WTC11 (cell line): Measurements from ENCODE around the gene HSD17B3. TPM values are rescaled to one million over a fixed set of nuclear protein-coding genes. Genes with fewer than 3 reads are reported as not detected.
"Not testable (repeated sequence)": the region's sequence is repeated elsewhere in the genome, so short reads cannot be mapped to it uniquely, and the experiment has no call there.

Experiments used
- ATAC-seq: fragments of 200-7000 bp; cut with Tn5 transposase; 2 replicates; pipeline ENCODE4 v1.10.0; 2021; ENCODE audit warnings: mild to moderate bottlenecking, moderate library complexity
- CTCF ChIA-PET: fragments of 300-600 bp; sonication (Branson Sonifier 250); formaldehyde crosslinking; loops from one replicate; lab custom pipeline; 2021; ENCODE audit warnings: antibody characterized with exemption; lab: Charles Lee
- POLR2A ChIA-PET: fragments of 350-600 bp; sonication (Branson Sonifier 250); formaldehyde crosslinking; loops from one replicate; lab custom pipeline; 2021; ENCODE audit warnings: antibody characterized with exemption; lab: Charles Lee
- DNase-seq: peaks from one replicate; pipeline ENCODE4 v3.0.0; 2021; ENCODE audit warnings: low spot score
- H3K27ac Mint-ChIP-seq: 2 replicates; pipeline ENCODE4 v1.8.0; 2021; ENCODE audit warnings: mixed read lengths
- H3K27me3 Mint-ChIP-seq: 2 replicates; pipeline ENCODE4 v1.8.0; 2021; ENCODE audit warnings: low read depth, mild to moderate bottlenecking, moderate library complexity, mixed read lengths
- H3K36me3 Mint-ChIP-seq: 2 replicates; pipeline ENCODE4 v1.8.0; 2021; ENCODE audit warnings: mixed read lengths
- H3K4me1 Mint-ChIP-seq: 2 replicates; pipeline ENCODE4 v1.8.0; 2022; ENCODE audit warnings: mixed read lengths
- H3K4me3 Mint-ChIP-seq: 2 replicates; pipeline ENCODE4 v1.8.0; 2021; ENCODE audit warnings: mild to moderate bottlenecking, moderate library complexity, mixed read lengths
- H3K9me3 Mint-ChIP-seq: 2 replicates; pipeline ENCODE4 v1.8.0; 2021; ENCODE audit warnings: mixed read lengths
- AR ChIP-seq: fragments of 250-450 bp; sonication (Bioruptor Pico); IDR thresholded peaks from 2 replicates; pipeline ENCODE4 v1.9.0; 2021; ENCODE audit warnings: mild to moderate bottlenecking
- CBFB ChIP-seq: sonication (generic); formaldehyde crosslinking; IDR thresholded peaks from 2 replicates; pipeline ENCODE4 v1.8.1; 2022; ENCODE audit warnings: mild to moderate bottlenecking, low read depth, missing genetic modification reagents
- CREB1 ChIP-seq: sonication (generic); formaldehyde crosslinking; IDR thresholded peaks from 2 replicates; pipeline ENCODE4 v1.8.0; 2023; ENCODE audit warnings: mild to moderate bottlenecking, missing genetic modification reagents
- CTCF ChIP-seq: fragments of 200-600 bp; IDR thresholded peaks from 2 replicates; pipeline ENCODE4 v1.8.0; 2022; ENCODE audit warnings: antibody characterized with exemption
- E2F4 ChIP-seq: sonication (generic); formaldehyde crosslinking; IDR thresholded peaks from 2 replicates; pipeline ENCODE4 v1.8.1; 2022; ENCODE audit warnings: low read depth, mild to moderate bottlenecking, moderate library complexity, missing genetic modification reagents, borderline replicate concordance
- ESRRA ChIP-seq: sonication (generic); formaldehyde crosslinking; IDR thresholded peaks from 2 replicates; pipeline ENCODE4 v1.8.1; 2022; ENCODE audit warnings: mild to moderate bottlenecking, missing genetic modification reagents, borderline replicate concordance
- FOXP1 ChIP-seq: sonication (generic); formaldehyde crosslinking; IDR thresholded peaks from 2 replicates; pipeline ENCODE4 v1.8.0; 2022; ENCODE audit warnings: missing genetic modification reagents, mild to moderate bottlenecking, moderate library complexity, borderline replicate concordance
- GTF2I ChIP-seq: fragments of 250-450 bp; sonication (Bioruptor Pico); conservative IDR thresholded peaks from 2 replicates; pipeline ENCODE4 v1.4.0; 2021; ENCODE audit warnings: mild to moderate bottlenecking
- HMGXB4 ChIP-seq: sonication (generic); formaldehyde crosslinking; IDR thresholded peaks from 2 replicates; pipeline ENCODE4 v1.8.1; 2023; ENCODE audit warnings: mild to moderate bottlenecking, moderate library complexity, missing genetic modification reagents
- MLX ChIP-seq: sonication (generic); formaldehyde crosslinking; IDR thresholded peaks from 2 replicates; pipeline ENCODE4 v1.8.1; 2023; ENCODE audit warnings: mild to moderate bottlenecking, missing genetic modification reagents, moderate library complexity
- MYBL2 ChIP-seq: sonication (generic); formaldehyde crosslinking; IDR thresholded peaks from 2 replicates; pipeline ENCODE4 v1.8.1; 2023; ENCODE audit warnings: mild to moderate bottlenecking, moderate library complexity, missing genetic modification reagents
- PREB ChIP-seq: sonication (generic); formaldehyde crosslinking; IDR thresholded peaks from 2 replicates; pipeline ENCODE4 v1.8.1; 2022; ENCODE audit warnings: mild to moderate bottlenecking, missing genetic modification reagents, moderate library complexity, borderline replicate concordance
- SMAD4 ChIP-seq: sonication (generic); formaldehyde crosslinking; IDR thresholded peaks from 2 replicates; pipeline ENCODE4 v1.8.0; 2022; ENCODE audit warnings: mild to moderate bottlenecking, missing genetic modification reagents
- SP1 ChIP-seq: sonication (generic); formaldehyde crosslinking; conservative IDR thresholded peaks from 2 replicates; pipeline ENCODE4 v1.8.1; 2022; ENCODE audit warnings: missing genetic modification reagents
- TP53 ChIP-seq: sonication (generic); formaldehyde crosslinking; IDR thresholded peaks from 2 replicates; pipeline ENCODE4 v1.8.1; 2023; ENCODE audit warnings: mild to moderate bottlenecking, missing genetic modification reagents
- USF1 ChIP-seq: sonication (generic); formaldehyde crosslinking; IDR thresholded peaks from 2 replicates; pipeline ENCODE4 v1.8.0; 2022; ENCODE audit warnings: mild to moderate bottlenecking, missing genetic modification reagents
- ZNF121 ChIP-seq: sonication (generic); formaldehyde crosslinking; IDR thresholded peaks from 2 replicates; pipeline ENCODE4 v1.8.0; 2023; ENCODE audit warnings: missing genetic modification reagents
- ZNF219 ChIP-seq: sonication (generic); formaldehyde crosslinking; IDR thresholded peaks from 2 replicates; pipeline ENCODE4 v1.8.0; 2023; ENCODE audit warnings: missing genetic modification reagents, mild to moderate bottlenecking, borderline replicate concordance
- ZNF232 ChIP-seq: sonication (generic); formaldehyde crosslinking; IDR thresholded peaks from 2 replicates; pipeline ENCODE4 v1.8.0; 2022; ENCODE audit warnings: mild to moderate bottlenecking, missing genetic modification reagents
- ZNF423 ChIP-seq: fragments of 250-450 bp; sonication (Bioruptor Pico); IDR thresholded peaks from 2 replicates; pipeline ENCODE4 v2.1.2; 2022; ENCODE audit warnings: mild to moderate bottlenecking, moderate library complexity
- total RNA-seq: library from RNA; stranded (reverse); gene quantifications from 3 replicates; pipeline ENCODE4 v1.2.3, GENCODE V29; 2021

Gene HSD17B3
- total RNA-seq, 1 experiment from 2014 or later = not detected

GRCh38 chr9:96322210-96322609, 20.2 kb upstream of the HSD17B3 start:
- not testable (repeated sequence) for H3K36me3 Mint-ChIP-seq

GRCh38 chr9:96321515-96321914, 19.5 kb upstream of the HSD17B3 start:
- H3K27ac Mint-ChIP-seq = no peak overlapping the region; the same call in 1 of the 2 replicates
- CTCF ChIA-PET = interaction anchor here (1.1 kb wide), 1 partner anchor 89 kb away, joined by 5 read pairs; no protein-coding TSS in a partner anchor
- TF ChIP-seq CREB1 (CRISPR knock-in tag) = no peak
- TF ChIP-seq CTCF = no peak
- TF ChIP-seq SMAD4 (CRISPR knock-in tag) = no peak
- TF ChIP-seq AR (CRISPR knock-in tag) = no peak
- TF ChIP-seq USF1 (CRISPR knock-in tag) = no peak
- TF ChIP-seq E2F4 = no peak
- no peak for TF ChIP-seq PREB (CRISPR knock-in tag)
- no peak for TF ChIP-seq MYBL2 (CRISPR knock-in tag)
- TF ChIP-seq ZNF423 (CRISPR knock-in tag) = no peak
- no peak for TF ChIP-seq FOXP1 (CRISPR knock-in tag)
- no peak for TF ChIP-seq SP1 (CRISPR knock-in tag)
- no peak for TF ChIP-seq ESRRA (CRISPR knock-in tag)
- no peak for TF ChIP-seq ZNF219
- no peak for TF ChIP-seq HMGXB4 (CRISPR knock-in tag)
- TF ChIP-seq ZNF232 (CRISPR knock-in tag) = no peak
- TF ChIP-seq TP53 (CRISPR knock-in tag) = no peak
- no peak for TF ChIP-seq MLX (CRISPR knock-in tag)
- no peak for TF ChIP-seq CBFB (CRISPR knock-in tag)
- TF ChIP-seq, all 79 proteins: peak for 0
- ATAC-seq (peak; percentile 63), DNase-seq (peak; percentile 29)
- Mint-ChIP-seq H3K4me1 (peaks cover 18% of the 10 kb centered on the region), H3K4me3 (no peak overlapping the region), H3K9me3 (no peaks in the 10 kb centered on the region), H3K27me3 (no peaks in the 10 kb centered on the region), H3K36me3 (no peaks in the 10 kb centered on the region)
- POLR2A ChIA-PET = no interaction called here

More at GRCh38 chr9:96322210-96322609, 20.2 kb upstream of the HSD17B3 start:
- H3K27ac Mint-ChIP-seq, DNase-seq, POLR2A ChIA-PET: not testable (repeated sequence)
- CTCF ChIA-PET = interaction anchor here (0.7 to 0.8 kb wide), 3 partner anchors 22 to 85 kb away, joined by 3 to 5 read pairs (median 3); no protein-coding TSS in a partner anchor
- TF ChIP-seq ZNF121 (CRISPR knock-in tag) (peak; percentile 86), GTF2I (CRISPR knock-in tag) (0 out of 2 replicates have a peak, but pooled peaks have one; percentile 53)
- TF ChIP-seq, all 79 proteins: peak for 2; not testable (repeated sequence) for 77
- H3K27me3 Mint-ChIP-seq, H3K4me3 Mint-ChIP-seq, ATAC-seq, H3K9me3 Mint-ChIP-seq: not testable (repeated sequence)
- peaks cover 17% of the 10 kb centered on the region for H3K4me1 Mint-ChIP-seq
